T-helper 1 cell treated with Interleukin-12 subunit alpha and Interleukin-12 subunit beta and Interleukin-4 antibody, amounts not matched to agents 30 μg/mL and 1 μg/mL, for 36 hours (primary cell): ENCODE results near the gene FOXM1.
A peak's percentile ranks its signal among the peaks of the same experiment; 100 is the strongest.

Experiments used
- H3K27ac Mint-ChIP-seq: one replicate; pipeline ENCODE4 v1.8.0; 2021; ENCODE audit warnings: mild to moderate bottlenecking, mixed read lengths
- H3K27me3 Mint-ChIP-seq: one replicate; pipeline ENCODE4 v1.8.0; 2021; ENCODE audit warnings: low read depth, mixed read lengths
- H3K36me3 Mint-ChIP-seq: one replicate; pipeline ENCODE4 v1.8.0; 2021; ENCODE audit warnings: low read depth, mixed read lengths
- H3K4me1 Mint-ChIP-seq: one replicate; pipeline ENCODE4 v1.8.0; 2021; ENCODE audit warnings: low read depth, mixed read lengths
- H3K4me3 Mint-ChIP-seq: one replicate; pipeline ENCODE4 v1.8.0; 2021; ENCODE audit warnings: mild to moderate bottlenecking, moderate library complexity, mixed read lengths
- H3K9me3 Mint-ChIP-seq: one replicate; pipeline ENCODE4 v1.8.0; 2021; ENCODE audit warnings: mixed read lengths

Gene FOXM1

GRCh38 chr12:2877047-2877952 lies at the start of gene FOXM1, which contains the start of gene RHNO1:
Gene FOXM1, minus strand, starts transcription at chr12:2877174. Its CDS starts 2,696 bp downstream, at chr12:2874478.
Gene RHNO1, plus strand, starts transcription at chr12:2877223. Its CDS starts 8,144 bp downstream, at chr12:2885367.
- Mint-ChIP-seq H3K27ac (peak within 1 kb of the TSS; percentile 100), H3K36me3 (peaks cover 33% of the 10 kb centered on the region), H3K4me3 (peak within 1 kb of the TSS; percentile 96), H3K27me3 (no peaks in the 10 kb centered on the region), H3K4me1 (peaks cover 35% of the 10 kb centered on the region), H3K9me3 (no peaks in the 10 kb centered on the region)

- Mint-ChIP-seq H3K36me3 (peaks cover 9% of the 10 kb centered on the region), H3K27me3 (no peaks in the 10 kb centered on the region), H3K4me1 (peaks cover 4% of the 10 kb centered on the region), H3K27ac (no peak overlapping the region), H3K9me3 (no peaks in the 10 kb centered on the region), H3K4me3 (no peak overlapping the region)
Measured at GRCh38 chr12:2925322-2925995, 48.5 kb upstream of the FOXM1 start.

- Mint-ChIP-seq H3K27me3 (no peaks in the 10 kb centered on the region), H3K4me1 (peaks cover 4% of the 10 kb centered on the region), H3K36me3 (peaks cover 9% of the 10 kb centered on the region), H3K9me3 (no peaks in the 10 kb centered on the region), H3K27ac (no peak overlapping the region), H3K4me3 (no peak overlapping the region)
Measured at GRCh38 chr12:2924019-2924418, 47.0 kb upstream of the FOXM1 start.

GRCh38 chr12:2923057-2923456 lies 46.1 kb upstream of the FOXM1 start:
- Mint-ChIP-seq H3K36me3 (peaks cover 9% of the 10 kb centered on the region), H3K27ac (no peak overlapping the region)

GRCh38 chr12:2922329-2922728 lies 45.4 kb upstream of the FOXM1 start:
- Mint-ChIP-seq H3K36me3 (peaks cover 9% of the 10 kb centered on the region), H3K4me1 (peaks cover 4% of the 10 kb centered on the region), H3K27me3 (no peaks in the 10 kb centered on the region), H3K9me3 (no peaks in the 10 kb centered on the region), H3K4me3 (no peak overlapping the region), H3K27ac (no peak overlapping the region)

More at GRCh38 chr12:2923057-2923456, 46.1 kb upstream of the FOXM1 start:
- Mint-ChIP-seq H3K9me3 (no peaks in the 10 kb centered on the region), H3K4me1 (peaks cover 4% of the 10 kb centered on the region), H3K27me3 (no peaks in the 10 kb centered on the region), H3K4me3 (no peak overlapping the region)

GRCh38 chr12:2919249-2919648 lies 42.3 kb upstream of the FOXM1 start:
- Mint-ChIP-seq H3K27ac (no peak overlapping the region), H3K36me3 (peaks cover 6% of the 10 kb centered on the region), H3K4me3 (no peak overlapping the region), H3K27me3 (no peaks in the 10 kb centered on the region), H3K4me1 (no peaks in the 10 kb centered on the region), H3K9me3 (no peaks in the 10 kb centered on the region)

GRCh38 chr12:2912216-2912575 lies 35.2 kb upstream of the FOXM1 start:
- Mint-ChIP-seq H3K4me1 (peaks cover 2% of the 10 kb centered on the region), H3K27me3 (no peaks in the 10 kb centered on the region), H3K27ac (no peak overlapping the region), H3K9me3 (no peaks in the 10 kb centered on the region), H3K36me3 (no peaks in the 10 kb centered on the region), H3K4me3 (no peak overlapping the region)

- Mint-ChIP-seq H3K27me3 (no peaks in the 10 kb centered on the region), H3K9me3 (no peaks in the 10 kb centered on the region), H3K4me3 (no peak overlapping the region), H3K27ac (no peak overlapping the region), H3K4me1 (no peaks in the 10 kb centered on the region), H3K36me3 (no peaks in the 10 kb centered on the region)
Measured at GRCh38 chr12:2904260-2904659, 27.3 kb upstream of the FOXM1 start.

GRCh38 chr12:2902272-2902880 lies 25.4 kb upstream of the FOXM1 start:
- Mint-ChIP-seq H3K4me3 (no peak overlapping the region), H3K36me3 (no peaks in the 10 kb centered on the region), H3K4me1 (no peaks in the 10 kb centered on the region), H3K27ac (no peak overlapping the region), H3K9me3 (no peaks in the 10 kb centered on the region), H3K27me3 (no peaks in the 10 kb centered on the region)

- no peaks in the 10 kb centered on the region for H3K27me3 Mint-ChIP-seq
- no peaks in the 10 kb centered on the region for H3K9me3 Mint-ChIP-seq
- no peak overlapping the region for H3K27ac Mint-ChIP-seq
- H3K4me1 Mint-ChIP-seq, result no peaks in the 10 kb centered on the region
- H3K4me3 Mint-ChIP-seq, result no peak overlapping the region
- H3K36me3 Mint-ChIP-seq, result no peaks in the 10 kb centered on the region
Measured at GRCh38 chr12:2900642-2901041, 23.7 kb upstream of the FOXM1 start.

GRCh38 chr12:2897418-2897817 lies 20.4 kb upstream of the FOXM1 start:
- Mint-ChIP-seq H3K27me3 (no peaks in the 10 kb centered on the region), H3K27ac (no peak overlapping the region), H3K4me1 (no peaks in the 10 kb centered on the region), H3K36me3 (no peaks in the 10 kb centered on the region), H3K9me3 (no peaks in the 10 kb centered on the region), H3K4me3 (no peak overlapping the region)

GRCh38 chr12:2895511-2895910 lies 18.5 kb upstream of the FOXM1 start:
- Mint-ChIP-seq H3K27ac (no peak overlapping the region), H3K27me3 (no peaks in the 10 kb centered on the region)

GRCh38 chr12:2895051-2895451 lies 18.1 kb upstream of the FOXM1 start:
- Mint-ChIP-seq H3K36me3 (peaks cover 4% of the 10 kb centered on the region), H3K4me1 (peaks cover 10% of the 10 kb centered on the region), H3K9me3 (no peaks in the 10 kb centered on the region), H3K27me3 (no peaks in the 10 kb centered on the region), H3K4me3 (no peak overlapping the region), H3K27ac (no peak overlapping the region)

More at GRCh38 chr12:2895511-2895910, 18.5 kb upstream of the FOXM1 start:
- Mint-ChIP-seq H3K4me3 (no peak overlapping the region), H3K36me3 (peaks cover 3% of the 10 kb centered on the region), H3K4me1 (peaks cover 5% of the 10 kb centered on the region), H3K9me3 (no peaks in the 10 kb centered on the region)

- peak overlapping the region; percentile 42 for H3K4me3 Mint-ChIP-seq
- H3K27me3 Mint-ChIP-seq, result no peaks in the 10 kb centered on the region
- no peak overlapping the region for H3K27ac Mint-ChIP-seq
- no peaks in the 10 kb centered on the region for H3K9me3 Mint-ChIP-seq
- H3K36me3 Mint-ChIP-seq, result peaks cover 8% of the 10 kb centered on the region
- H3K4me1 Mint-ChIP-seq, result peaks cover 25% of the 10 kb centered on the region
Measured at GRCh38 chr12:2893007-2893406, 16.0 kb upstream of the FOXM1 start.
